ENCODE data around the gene SCAF4.

Gene SCAF4

GRCh38 chr21:31711745-31712285, 20.1 kb downstream of the SCAF4 start:
- no peak for DNase-seq

GRCh38 chr21:31711326-31711725, 20.6 kb downstream of the SCAF4 start:
- DNase-seq, result no peak

GRCh38 chr21:31710586-31710985, 21.3 kb downstream of the SCAF4 start:
- no peak for DNase-seq

- DNase-seq, result no peak
Observed at GRCh38 chr21:31708541-31708940, 23.4 kb downstream of the SCAF4 start.

GRCh38 chr21:31707499-31707898, 24.4 kb downstream of the SCAF4 start:
- DNase-seq, result no peak

- DNase-seq, result no peak
Observed at GRCh38 chr21:31706562-31706961, 25.4 kb downstream of the SCAF4 start.

GRCh38 chr21:31700040-31700439, 31.9 kb downstream of the SCAF4 start:
- DNase-seq, result no peak

GRCh38 chr21:31698461-31698860, 33.5 kb downstream of the SCAF4 start:
- DNase-seq, result no peak

GRCh38 chr21:31696424-31696823, 35.5 kb downstream of the SCAF4 start:
- no peak for DNase-seq

- DNase-seq, result no peak
Observed at GRCh38 chr21:31693222-31693621, 38.7 kb downstream of the SCAF4 start.

GRCh38 chr21:31688603-31689368, 43.1 kb downstream of the SCAF4 start:
- DNase-seq, result no peak

- DNase-seq, result no peak
Observed at GRCh38 chr21:31687108-31687507, 44.8 kb downstream of the SCAF4 start.

- DNase-seq, result no peak
Observed at GRCh38 chr21:31686272-31686915, 45.5 kb downstream of the SCAF4 start.

GRCh38 chr21:31684918-31685317, 47.0 kb downstream of the SCAF4 start:
- DNase-seq, result no peak

- no peak for DNase-seq
Observed at GRCh38 chr21:31683029-31683428, 48.9 kb downstream of the SCAF4 start.

GRCh38 chr21:31682620-31683019, 49.3 kb downstream of the SCAF4 start:
- DNase-seq, result no peak

GRCh38 chr21:31678478-31678877, 53.4 kb downstream of the SCAF4 start:
- DNase-seq, result no peak

- DNase-seq, result no peak
Observed at GRCh38 chr21:31677047-31677446, 54.9 kb downstream of the SCAF4 start.

- no peak for DNase-seq
Observed at GRCh38 chr21:31675960-31676359, 56.0 kb downstream of the SCAF4 start.

- no peak for DNase-seq
Observed at GRCh38 chr21:31675318-31675717, 56.6 kb downstream of the SCAF4 start.

- no peak for DNase-seq
Observed at GRCh38 chr21:31673321-31673912, 58.5 kb downstream of the SCAF4 start.

GRCh38 chr21:31671931-31672330, 60.0 kb downstream of the SCAF4 start:
- DNase-seq, result no peak

- no peak for DNase-seq
Observed at GRCh38 chr21:31671146-31671716, 60.7 kb downstream of the SCAF4 start.

GRCh38 chr21:31670070-31670469, 61.8 kb downstream of the SCAF4 start:
- DNase-seq, result no peak

Data from CD4-positive, alpha-beta T cell treated with Interleukin-17A for 4 hours (primary cell).